HG02938 (cell line): ENCODE results near the gene F2RL2.

Experiments
- ATAC-seq: cut with Tn5 transposase; IDR thresholded peaks from one replicate; pipeline ENCODE4 v1.9.1; 2021; ENCODE audit warnings: mild to moderate bottlenecking, moderate library complexity; ENCODE audit not compliant: unreplicated experiment

The F2RL2 gene

DNA sequence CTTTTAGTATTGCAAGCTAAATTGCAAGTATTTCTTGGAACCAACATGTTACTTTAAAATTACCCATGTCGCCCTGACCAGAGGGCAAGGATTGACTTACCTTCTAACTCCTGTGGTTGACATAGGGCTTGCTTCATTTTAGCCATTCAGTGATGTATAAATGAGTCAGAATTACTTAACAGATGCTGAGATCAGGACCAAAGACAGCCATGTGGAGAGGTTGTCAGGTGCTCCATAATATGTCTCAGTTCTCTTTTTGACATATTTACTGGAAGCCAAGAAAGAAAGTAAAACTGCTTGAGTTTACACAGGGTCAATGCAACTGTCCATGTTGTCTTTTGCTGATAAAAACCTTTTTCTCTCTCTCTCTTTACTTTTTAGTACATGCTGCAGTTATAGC is 33.2 kb downstream of the F2RL2 start:
- peak; percentile 97 for ATAC-seq

DNA sequence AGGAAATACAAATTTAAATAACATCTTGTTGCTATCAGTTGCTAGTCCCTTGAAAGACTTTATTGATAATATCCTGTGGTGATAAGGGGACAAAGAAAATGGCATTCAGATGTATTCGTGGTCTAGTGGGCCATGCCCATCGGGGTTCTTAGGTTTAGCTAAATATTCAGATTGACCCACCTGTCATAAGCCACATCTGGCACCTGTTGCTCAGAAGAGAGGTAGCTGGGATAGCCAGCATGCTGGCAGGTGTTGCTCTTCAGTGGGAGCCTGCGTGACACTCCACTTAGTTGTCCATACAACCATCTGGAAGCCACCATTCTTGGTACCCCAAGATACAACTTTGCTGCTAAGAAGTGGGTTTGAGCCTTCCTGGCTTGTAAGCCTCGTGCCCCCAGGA is 36.7 kb downstream of the F2RL2 start:
- no peak for ATAC-seq

GRCh38 chr5:76585783-76586217 is 37.4 kb downstream of the F2RL2 start:
- ATAC-seq, result no peak

GRCh38 chr5:76583163-76584047 is 39.8 kb downstream of the F2RL2 start:
- no peak for ATAC-seq

- ATAC-seq, result peak; percentile 93
Observed at GRCh38 chr5:76582230-76583162, 40.7 kb downstream of the F2RL2 start.

- no peak for ATAC-seq
Observed at GRCh38 chr5:76580981-76581380, 42.2 kb downstream of the F2RL2 start.

GRCh38 chr5:76579166-76579937 is 43.9 kb downstream of the F2RL2 start:
- ATAC-seq, result no peak

DNA sequence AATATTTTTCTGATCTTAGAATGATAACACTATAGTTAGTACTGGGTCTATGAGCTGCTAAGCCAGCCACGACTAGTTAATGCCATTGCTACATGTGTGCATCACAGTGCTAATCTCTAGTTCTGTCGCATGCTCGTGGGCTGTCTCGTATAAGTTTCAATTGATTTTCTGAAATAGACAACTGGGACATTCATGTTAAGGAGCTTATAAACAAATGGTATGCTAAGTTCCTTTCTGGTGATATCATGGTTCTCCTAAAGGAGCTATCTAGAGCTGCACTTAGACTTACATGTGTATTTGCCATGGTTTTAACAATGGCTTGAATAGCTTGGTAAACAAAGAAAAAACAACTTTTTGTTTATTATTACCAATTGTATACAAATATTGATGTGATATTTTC is 46.2 kb downstream of the F2RL2 start:
- no peak for ATAC-seq

- no peak for ATAC-seq
Observed at GRCh38 chr5:76576450-76576849, 46.8 kb downstream of the F2RL2 start.

- ATAC-seq, result no peak
Observed at GRCh38 chr5:76571559-76571958, 51.6 kb downstream of the F2RL2 start.

DNA sequence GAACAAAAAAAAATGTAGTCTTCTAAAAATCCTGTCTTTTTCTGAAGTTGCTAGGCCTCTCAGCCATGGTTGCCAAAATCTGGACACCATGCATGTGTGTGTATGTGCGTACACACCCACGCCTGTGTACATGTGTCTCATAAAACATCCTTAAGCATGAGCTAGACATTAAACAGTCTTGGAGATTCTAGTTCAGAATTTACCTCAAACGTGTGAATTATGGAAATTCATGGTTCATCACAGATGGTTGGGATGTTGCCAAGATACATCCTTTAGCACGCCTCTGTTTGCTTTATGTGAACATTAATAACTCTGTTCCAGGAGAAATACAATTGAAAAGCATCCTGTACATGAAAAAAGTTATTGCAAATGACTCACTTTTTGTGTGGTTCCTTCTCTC is 53.0 kb downstream of the F2RL2 start:
- ATAC-seq, result no peak
